ENCODE measurements around the gene NCSTN. TPM values are rescaled to one million over a fixed set of nuclear protein-coding genes. Genes with fewer than 3 reads are reported as not detected.

Gene NCSTN
- total and polyA plus RNA-seq, 8 donors, result 29.7 to 64.7 (median 49.6) TPM

GRCh38 chr1:160344936-160345335 is 1.8 kb downstream of the NCSTN start:
- intact Hi-C loops (cut with DNase I), result no loop called here

GRCh38 chr1:160346463-160346862 is 3.3 kb downstream of the NCSTN start:
- H3K4me3 ChIP-seq, result no peak overlapping the region
- DNase-seq, result no peak
- TF ChIP-seq, protein P1, sequence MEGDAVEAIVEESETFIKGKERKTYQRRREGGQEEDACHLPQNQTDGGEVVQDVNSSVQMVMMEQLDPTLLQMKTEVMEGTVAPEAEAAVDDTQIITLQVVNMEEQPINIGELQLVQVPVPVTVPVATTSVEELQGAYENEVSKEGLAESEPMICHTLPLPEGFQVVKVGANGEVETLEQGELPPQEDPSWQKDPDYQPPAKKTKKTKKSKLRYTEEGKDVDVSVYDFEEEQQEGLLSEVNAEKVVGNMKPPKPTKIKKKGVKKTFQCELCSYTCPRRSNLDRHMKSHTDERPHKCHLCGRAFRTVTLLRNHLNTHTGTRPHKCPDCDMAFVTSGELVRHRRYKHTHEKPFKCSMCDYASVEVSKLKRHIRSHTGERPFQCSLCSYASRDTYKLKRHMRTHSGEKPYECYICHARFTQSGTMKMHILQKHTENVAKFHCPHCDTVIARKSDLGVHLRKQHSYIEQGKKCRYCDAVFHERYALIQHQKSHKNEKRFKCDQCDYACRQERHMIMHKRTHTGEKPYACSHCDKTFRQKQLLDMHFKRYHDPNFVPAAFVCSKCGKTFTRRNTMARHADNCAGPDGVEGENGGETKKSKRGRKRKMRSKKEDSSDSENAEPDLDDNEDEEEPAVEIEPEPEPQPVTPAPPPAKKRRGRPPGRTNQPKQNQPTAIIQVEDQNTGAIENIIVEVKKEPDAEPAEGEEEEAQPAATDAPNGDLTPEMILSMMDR (IDR thresholded peaks at IDR 0.05), result no peak
- no peaks in the 10 kb centered on the region for H3K9me3 ChIP-seq
- no peak for ATAC-seq
- H3K27me3 ChIP-seq, result no peaks in the 10 kb centered on the region
- peaks cover 8 to 30% (median 18%) of the 10 kb centered on the region in 3 donors for H3K36me3 ChIP-seq
- intact Hi-C loops (cut with DNase I), result no loop called here
- FAIRE-seq, result no peak
- WGBS, 2 donors, result 81 to 88% methylated on average over 10 of the region's 10 CpGs
- H3K4me1 ChIP-seq, result peaks cover 0 to 19% (median 4%) of the 10 kb centered on the region in 3 donors
- H3K27ac ChIP-seq, result peak overlapping the region in 1 of 4 donors; percentile 12

More at GRCh38 chr1:160344936-160345335, 1.8 kb downstream of the NCSTN start:
- peaks cover 3 to 15% (median 11%) of the 10 kb centered on the region in 3 donors for H3K36me3 ChIP-seq
- FAIRE-seq (no peak), DNase-seq (no peak), ATAC-seq (no peak)
- H3K9me3 ChIP-seq, result no peaks in the 10 kb centered on the region
- 93 to 94% methylated on average over 6 of the region's 6 CpGs for WGBS, 2 donors
- TF ChIP-seq, protein P1 (IDR thresholded peaks at IDR 0.05), result no peak
- no peak overlapping the region for H3K4me3 ChIP-seq
- no peaks in the 10 kb centered on the region for H3K27me3 ChIP-seq
- peaks cover 8 to 28% (median 9%) of the 10 kb centered on the region in 3 donors for H3K4me1 ChIP-seq
- H3K27ac ChIP-seq, result no peak overlapping the region

DNA sequence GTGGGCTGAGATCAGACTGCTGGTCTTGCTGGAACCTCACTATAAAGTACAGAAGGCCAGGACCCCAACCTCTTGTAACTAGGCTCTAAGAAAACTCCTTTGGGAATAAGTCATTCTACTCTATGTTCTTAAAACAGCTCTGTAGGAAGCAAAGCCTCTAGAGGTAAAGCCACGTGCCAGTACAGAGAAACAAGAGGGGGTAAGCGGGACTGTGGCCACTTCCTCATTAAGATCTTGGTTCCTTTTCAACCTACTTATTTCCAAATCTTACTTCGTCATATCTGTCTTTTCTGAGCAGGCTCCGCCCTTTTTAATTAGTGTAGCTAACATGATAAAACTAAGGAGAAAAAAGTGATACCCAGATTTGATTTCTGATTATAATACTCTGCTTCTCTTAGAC is 3.8 kb downstream of the NCSTN start:
- FAIRE-seq (no peak), ATAC-seq (no peak), DNase-seq (no peak)
- no peak overlapping the region for H3K4me3 ChIP-seq
- TF ChIP-seq, protein P1 (IDR thresholded peaks at IDR 0.05), result no peak
- H3K27me3 ChIP-seq, result no peaks in the 10 kb centered on the region
- H3K9me3 ChIP-seq, result no peaks in the 10 kb centered on the region
- WGBS, 2 donors, result 76 to 80% methylated on average over 4 of the region's 4 CpGs
- peak overlapping the region in 1 of 4 donors; percentile 12 for H3K27ac ChIP-seq
- H3K36me3 ChIP-seq, result peaks cover 11 to 35% (median 19%) of the 10 kb centered on the region in 3 donors
- H3K4me1 ChIP-seq, result peaks cover 0 to 14% (median 0%) of the 10 kb centered on the region in 3 donors
- intact Hi-C loops (cut with DNase I), result no loop called here

- Histone ChIP-seq H3K36me3 (peaks cover 17 to 79% (median 54%) of the 10 kb centered on the region in 3 donors), H3K27me3 (no peaks in the 10 kb centered on the region), H3K4me1 (no peaks in the 10 kb centered on the region), H3K4me3 (no peak overlapping the region), H3K27ac (no peak overlapping the region), H3K9me3 (no peaks in the 10 kb centered on the region)
- ATAC-seq, result no peak
- TF ChIP-seq, protein P1 (IDR thresholded peaks at IDR 0.05), result no peak
- 73 to 82% methylated on average over 4 of the region's 4 CpGs for WGBS, 2 donors
- intact Hi-C loops (cut with DNase I), result no loop called here
- DNase-seq, result no peak
- FAIRE-seq, result no peak
These were observed 8.4 kb downstream of the NCSTN start for GRCh38 chr1:160351629-160352028.

GRCh38 chr1:160352555-160352954 is 9.4 kb downstream of the NCSTN start:
- TF ChIP-seq, protein P1 (IDR thresholded peaks at IDR 0.05), result no peak
- intact Hi-C loops (cut with DNase I), result no loop called here
- no peak overlapping the region for H3K27ac ChIP-seq
- H3K9me3 ChIP-seq, result no peaks in the 10 kb centered on the region
- ATAC-seq (no peak), FAIRE-seq (no peak), DNase-seq (no peak)
- no peak overlapping the region for H3K4me3 ChIP-seq
- H3K27me3 ChIP-seq, result no peaks in the 10 kb centered on the region
- H3K36me3 ChIP-seq, result peaks cover 17 to 81% (median 54%) of the 10 kb centered on the region in 3 donors
- no peaks in the 10 kb centered on the region for H3K4me1 ChIP-seq
- WGBS, 2 donors, result 82 to 92% methylated on average over 8 of the region's 8 CpGs

Data from pancreas (tissue), 10 donors.